Measurements from ENCODE around the gene RPL39L.
"Not testable (repeated sequence)": the region's sequence is repeated elsewhere in the genome, so short reads cannot be mapped to it uniquely, and the experiment has no call there.

Gene RPL39L

DNA sequence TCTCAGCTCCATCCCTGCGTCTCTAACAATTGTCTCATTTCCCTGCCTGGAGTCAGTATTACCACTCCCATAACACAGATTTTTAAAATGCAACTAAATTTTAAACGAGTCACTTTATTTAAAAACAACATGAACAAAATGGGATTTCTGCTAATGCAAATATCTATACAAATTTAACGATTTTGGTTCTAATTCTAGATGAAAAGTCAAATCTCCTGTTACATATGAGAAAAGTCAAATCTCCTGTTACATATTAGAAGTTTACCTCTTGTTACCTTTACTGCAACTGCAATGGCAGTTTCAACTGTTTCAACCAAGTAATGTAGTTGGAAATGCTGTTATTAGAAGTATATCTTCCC, 578 bp upstream of the RPL39L start:
- peak overlapping the region; percentile 58 for H3K4me3 ChIP-seq (ENCODE audit: low read length)
- no peak for DNase-seq (ENCODE audit: low read depth)
- TF ChIP-seq, protein P1, sequence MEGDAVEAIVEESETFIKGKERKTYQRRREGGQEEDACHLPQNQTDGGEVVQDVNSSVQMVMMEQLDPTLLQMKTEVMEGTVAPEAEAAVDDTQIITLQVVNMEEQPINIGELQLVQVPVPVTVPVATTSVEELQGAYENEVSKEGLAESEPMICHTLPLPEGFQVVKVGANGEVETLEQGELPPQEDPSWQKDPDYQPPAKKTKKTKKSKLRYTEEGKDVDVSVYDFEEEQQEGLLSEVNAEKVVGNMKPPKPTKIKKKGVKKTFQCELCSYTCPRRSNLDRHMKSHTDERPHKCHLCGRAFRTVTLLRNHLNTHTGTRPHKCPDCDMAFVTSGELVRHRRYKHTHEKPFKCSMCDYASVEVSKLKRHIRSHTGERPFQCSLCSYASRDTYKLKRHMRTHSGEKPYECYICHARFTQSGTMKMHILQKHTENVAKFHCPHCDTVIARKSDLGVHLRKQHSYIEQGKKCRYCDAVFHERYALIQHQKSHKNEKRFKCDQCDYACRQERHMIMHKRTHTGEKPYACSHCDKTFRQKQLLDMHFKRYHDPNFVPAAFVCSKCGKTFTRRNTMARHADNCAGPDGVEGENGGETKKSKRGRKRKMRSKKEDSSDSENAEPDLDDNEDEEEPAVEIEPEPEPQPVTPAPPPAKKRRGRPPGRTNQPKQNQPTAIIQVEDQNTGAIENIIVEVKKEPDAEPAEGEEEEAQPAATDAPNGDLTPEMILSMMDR (conservative IDR thresholded peaks at IDR 0.05; ENCODE audit: low read depth, low read length), result no peak

DNA sequence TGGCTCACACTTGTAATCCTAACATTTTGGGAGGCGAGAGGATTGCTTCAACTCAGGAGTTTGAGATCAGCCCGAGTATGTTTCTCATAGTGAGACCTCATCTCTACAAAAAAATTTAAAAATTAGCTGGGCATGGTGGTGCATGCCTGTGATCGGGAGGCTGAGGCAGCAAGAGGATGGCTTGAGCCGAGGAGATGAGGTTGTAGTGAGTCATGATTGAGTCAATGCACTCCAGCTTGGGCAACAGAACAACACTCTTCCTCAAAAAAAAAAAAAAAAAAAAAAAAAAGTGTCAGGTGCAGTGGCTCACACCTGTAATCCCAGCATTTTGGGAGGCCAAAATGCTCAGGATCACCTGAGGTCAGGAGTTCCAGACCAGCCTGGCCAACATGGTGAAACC, 2.4 kb downstream of the RPL39L start:
- no peak overlapping the region for H3K4me3 ChIP-seq (ENCODE audit: low read length)
- DNase-seq (ENCODE audit: low read depth), result no peak
- TF ChIP-seq, protein P1 (conservative IDR thresholded peaks at IDR 0.05; ENCODE audit: low read depth, low read length), result no peak

DNA sequence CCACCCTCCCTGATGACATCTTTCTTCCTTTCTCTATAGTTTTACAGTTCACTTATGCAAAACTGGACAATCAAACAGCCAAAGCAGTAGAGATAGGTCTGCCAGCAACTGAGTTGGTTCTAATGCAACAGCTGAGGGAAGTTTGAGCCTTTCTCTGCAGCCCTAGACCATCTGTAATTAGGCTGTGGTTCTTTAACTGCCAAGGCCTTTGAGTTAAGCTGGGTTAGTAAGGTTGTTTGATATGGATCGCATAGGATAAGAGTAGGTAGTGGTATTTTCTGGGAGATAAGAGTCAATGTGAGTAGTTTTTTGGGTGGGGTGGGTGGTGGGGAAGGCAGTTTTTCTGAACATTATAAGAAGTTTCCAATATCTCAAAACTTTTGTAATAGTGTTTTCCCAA, 3.0 kb downstream of the RPL39L start:
- DNase-seq (ENCODE audit: low read depth), result no peak
- TF ChIP-seq, protein P1 (conservative IDR thresholded peaks at IDR 0.05; ENCODE audit: low read depth, low read length), result no peak
- H3K4me3 ChIP-seq (ENCODE audit: low read length), result no peak overlapping the region

DNA sequence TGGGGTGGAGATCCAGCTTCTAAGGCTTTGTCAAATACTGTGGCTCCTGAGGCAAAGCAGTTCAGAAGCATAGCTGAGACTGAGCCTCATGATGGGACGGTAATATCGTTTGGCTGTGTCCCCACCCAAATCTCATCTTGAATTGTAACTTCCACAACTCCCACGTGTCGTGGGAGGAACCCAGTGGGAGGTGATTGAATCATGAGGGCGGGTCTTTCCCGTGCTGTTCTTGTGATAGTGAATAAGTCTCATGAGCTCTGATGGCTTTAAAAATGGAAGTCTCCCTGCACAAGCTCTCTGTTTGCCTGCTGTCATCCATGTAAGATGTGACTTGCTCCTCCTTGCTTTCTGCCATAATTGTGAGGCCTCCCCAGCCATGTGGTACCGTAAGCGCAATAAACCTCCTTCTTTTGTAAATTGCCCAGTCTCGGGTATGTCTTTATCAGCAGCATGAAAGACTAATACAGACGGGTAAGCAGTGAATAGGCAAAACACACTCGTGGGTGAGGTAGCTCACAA, 4.1 kb downstream of the RPL39L start:
- DNase-seq (ENCODE audit: low read depth); H3K4me3 ChIP-seq (ENCODE audit: low read length): not testable (repeated sequence)

DNA sequence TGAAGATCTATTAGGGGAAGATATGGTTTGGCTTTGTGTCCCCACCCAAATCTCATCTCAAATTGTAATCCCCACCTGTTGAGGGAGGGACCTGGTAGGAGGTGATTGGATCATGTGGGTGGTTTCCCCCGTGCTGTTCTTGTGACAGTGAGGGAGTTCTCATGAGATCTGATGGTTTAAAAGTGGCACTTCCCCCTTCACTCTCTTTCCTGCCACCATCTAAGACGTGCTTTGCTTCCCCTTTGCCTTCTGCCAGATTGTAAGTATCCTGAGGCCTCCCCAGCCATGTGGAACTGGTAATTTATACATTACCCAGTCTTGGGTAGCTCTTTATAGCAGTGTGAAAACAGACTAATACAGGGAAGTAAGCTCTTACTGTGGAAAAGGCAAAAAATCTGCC, 6.1 kb downstream of the RPL39L start:
- not testable (repeated sequence) for H3K4me3 ChIP-seq (ENCODE audit: low read length); DNase-seq (ENCODE audit: low read depth)

DNA sequence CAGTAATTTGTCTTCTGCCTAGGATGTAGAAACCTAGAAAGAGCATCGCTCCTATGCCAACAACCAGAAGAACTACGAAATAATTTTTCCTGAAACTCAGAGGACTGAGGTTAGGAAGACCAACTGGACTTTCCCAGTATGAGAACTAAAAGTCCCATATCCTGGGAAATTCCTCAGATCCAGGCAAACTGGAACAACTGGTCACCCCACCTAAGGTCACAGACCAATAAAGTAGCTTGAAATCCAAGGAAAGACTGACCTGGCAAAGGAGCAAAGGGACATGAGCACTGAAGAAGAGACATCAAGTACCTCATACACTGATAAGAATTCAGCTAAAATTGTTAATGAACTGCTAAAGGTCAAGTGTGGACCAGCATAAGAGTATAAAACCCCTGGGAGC, 6.6 kb downstream of the RPL39L start:
- DNase-seq (ENCODE audit: low read depth), result no peak
- no peak overlapping the region for H3K4me3 ChIP-seq (ENCODE audit: low read length)
- TF ChIP-seq, protein P1 (conservative IDR thresholded peaks at IDR 0.05; ENCODE audit: low read depth, low read length), result no peak

DNA sequence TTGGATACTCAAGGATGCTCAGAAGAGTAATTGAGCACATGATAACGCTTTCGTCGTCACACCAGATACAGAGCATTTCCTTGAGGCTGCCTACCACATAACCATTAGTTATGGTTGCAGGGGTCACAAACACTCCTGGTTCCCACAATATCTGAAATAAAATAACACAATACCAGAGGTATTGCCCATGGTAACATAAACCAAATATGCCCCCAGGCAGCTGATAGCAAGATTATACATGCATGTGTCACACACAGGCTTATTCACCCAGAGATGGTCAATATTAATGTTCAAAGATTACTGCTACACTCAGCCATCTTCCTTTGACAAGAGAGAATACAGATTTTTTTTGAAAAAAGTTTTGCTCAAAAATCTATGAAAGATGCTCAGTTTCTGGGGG, 7.3 kb downstream of the RPL39L start:
- H3K4me3 ChIP-seq (ENCODE audit: low read length), result no peak overlapping the region
- TF ChIP-seq, protein P1 (conservative IDR thresholded peaks at IDR 0.05; ENCODE audit: low read depth, low read length), result no peak
- no peak for DNase-seq (ENCODE audit: low read depth)

DNA sequence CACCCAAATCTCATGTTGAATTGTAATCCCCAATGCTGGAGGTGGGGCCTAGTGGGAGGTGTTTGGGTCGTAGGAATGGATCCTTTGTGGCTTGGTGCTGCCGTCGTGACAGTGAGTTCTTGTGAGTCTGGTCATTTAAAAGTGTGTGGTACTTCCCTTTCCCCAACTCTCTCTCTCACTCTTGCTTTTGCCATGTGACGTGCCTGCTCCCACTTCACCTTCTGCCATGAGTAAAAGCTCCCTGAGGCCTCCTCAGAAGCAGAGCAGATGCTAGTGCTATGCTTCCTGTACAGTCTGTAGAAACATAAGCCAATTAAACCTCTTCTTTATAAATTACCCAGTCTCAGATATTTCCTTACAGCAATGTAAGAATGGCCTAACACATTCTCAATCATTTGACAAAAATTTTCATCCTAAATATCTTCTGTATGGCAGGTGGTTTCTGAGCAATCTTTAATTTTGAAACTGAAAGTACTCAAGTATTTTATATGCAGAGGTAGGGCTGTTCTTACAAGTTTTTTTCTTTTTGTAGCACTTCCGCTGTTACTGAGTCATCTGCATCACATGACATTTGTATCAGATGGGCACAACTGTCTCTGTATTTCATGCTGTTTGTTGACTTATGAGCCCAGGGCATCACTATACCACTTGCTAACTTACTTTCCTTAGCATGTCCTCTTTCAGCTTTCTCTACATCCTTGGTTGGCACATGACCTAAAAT, 8.8 kb downstream of the RPL39L start:
- H3K4me3 ChIP-seq (ENCODE audit: low read length), result no peak overlapping the region
- no peak for DNase-seq (ENCODE audit: low read depth)
- TF ChIP-seq, protein P1 (conservative IDR thresholded peaks at IDR 0.05; ENCODE audit: low read depth, low read length), result no peak

Measured in retinal pigment epithelial cell (primary cell).